Measurements from ENCODE around the gene DLX3. TPM values are rescaled to one million over a fixed set of nuclear protein-coding genes. Genes with fewer than 3 reads are reported as not detected.

Gene DLX3
- total RNA-seq, 4 donors from 2014 or later: 12.9 to 31.8 (median 23.8) TPM

- peaks cover 91% of the 10 kb centered on the region for H3K27me3 ChIP-seq
- DNase-seq (ENCODE audit: low spot score in 2 of 2): no peak
- no peaks in the 10 kb centered on the region for H3K9me3 ChIP-seq
- H3K4me3 ChIP-seq: no peak overlapping the region
- H3K4me1 ChIP-seq: peaks cover 23% of the 10 kb centered on the region
- 42% methylated on average over 31 of the region's 52 CpGs for WGBS
- TF ChIP-seq CTCF (IDR thresholded peaks at IDR 0.05) (no peak), POLR2A (IDR thresholded peaks at IDR 0.05) (no peak), POLR2AphosphoS5 (IDR thresholded peaks at IDR 0.05) (no peak), EP300 (IDR thresholded peaks at IDR 0.05) (no peak)
- H3K27ac ChIP-seq: no peak overlapping the region
- no peaks in the 10 kb centered on the region for H3K36me3 ChIP-seq
Observed at GRCh38 chr17:49964769-49965523, 30.1 kb downstream of the DLX3 start.

GRCh38 chr17:49964303-49964768, 30.7 kb downstream of the DLX3 start:
- H3K27me3 ChIP-seq: peaks cover 88% of the 10 kb centered on the region

GRCh38 chr17:49963626-49964302, 31.3 kb downstream of the DLX3 start:
- no peak for DNase-seq (ENCODE audit: low spot score in 2 of 2)
- Histone ChIP-seq H3K27me3 (peaks cover 82% of the 10 kb centered on the region), H3K4me1 (peaks cover 11% of the 10 kb centered on the region), H3K36me3 (no peaks in the 10 kb centered on the region), H3K9me3 (no peaks in the 10 kb centered on the region), H3K4me3 (peak overlapping the region; percentile 15), H3K27ac (no peak overlapping the region)
- TF ChIP-seq EP300 (IDR thresholded peaks at IDR 0.05): no peak
- TF ChIP-seq CTCF (IDR thresholded peaks at IDR 0.05): no peak
- TF ChIP-seq POLR2AphosphoS5 (IDR thresholded peaks at IDR 0.05): no peak
- TF ChIP-seq POLR2A (IDR thresholded peaks at IDR 0.05): no peak
- 33% methylated on average over 51 of the region's 52 CpGs for WGBS

More at GRCh38 chr17:49964303-49964768, 30.7 kb downstream of the DLX3 start:
- DNase-seq (ENCODE audit: low spot score in 2 of 2): no peak
- H3K9me3 ChIP-seq: no peaks in the 10 kb centered on the region
- 55% methylated on average over 18 of the region's 18 CpGs for WGBS
- H3K36me3 ChIP-seq: no peaks in the 10 kb centered on the region
- TF ChIP-seq POLR2A (IDR thresholded peaks at IDR 0.05) (no peak), POLR2AphosphoS5 (IDR thresholded peaks at IDR 0.05) (no peak), CTCF (IDR thresholded peaks at IDR 0.05) (no peak), EP300 (IDR thresholded peaks at IDR 0.05) (no peak)
- H3K4me1 ChIP-seq: peaks cover 17% of the 10 kb centered on the region
- no peak overlapping the region for H3K4me3 ChIP-seq
- H3K27ac ChIP-seq: no peak overlapping the region

- Histone ChIP-seq H3K27ac (no peak overlapping the region), H3K4me1 (peaks cover 8% of the 10 kb centered on the region), H3K4me3 (no peak overlapping the region), H3K27me3 (peaks cover 77% of the 10 kb centered on the region), H3K36me3 (no peaks in the 10 kb centered on the region), H3K9me3 (no peaks in the 10 kb centered on the region)
- TF ChIP-seq POLR2A (IDR thresholded peaks at IDR 0.05) (no peak), POLR2AphosphoS5 (IDR thresholded peaks at IDR 0.05) (no peak), EP300 (IDR thresholded peaks at IDR 0.05) (no peak), CTCF (IDR thresholded peaks at IDR 0.05) (no peak)
- WGBS: 44% methylated on average over 4 of the region's 4 CpGs
- DNase-seq (ENCODE audit: low spot score in 2 of 2): no peak
Observed at GRCh38 chr17:49963309-49963625, 31.8 kb downstream of the DLX3 start.

- DNase-seq (ENCODE audit: low spot score in 2 of 2): no peak
- no peak for TF ChIP-seq EP300 (IDR thresholded peaks at IDR 0.05)
- no peak for TF ChIP-seq POLR2A (IDR thresholded peaks at IDR 0.05)
- TF ChIP-seq POLR2AphosphoS5 (IDR thresholded peaks at IDR 0.05): no peak
- no peak for TF ChIP-seq CTCF (IDR thresholded peaks at IDR 0.05)
- no peak overlapping the region for H3K4me3 ChIP-seq
- H3K27me3 ChIP-seq: peaks cover 72% of the 10 kb centered on the region
- 52% methylated on average over 11 of the region's 11 CpGs for WGBS
- no peak overlapping the region for H3K27ac ChIP-seq
- peaks cover 6% of the 10 kb centered on the region for H3K4me1 ChIP-seq
- no peaks in the 10 kb centered on the region for H3K36me3 ChIP-seq
- no peaks in the 10 kb centered on the region for H3K9me3 ChIP-seq
Observed at GRCh38 chr17:49962599-49963308, 32.3 kb downstream of the DLX3 start.
